Neural progenitor cell (in vitro differentiated cells): ENCODE data around the gene TRNT1. TPM values are rescaled to one million over a fixed set of nuclear protein-coding genes. Genes with fewer than 3 reads are reported as not detected.

Experiments used
- DNase-seq: peaks from one replicate; pipeline ENCODE4 v3.0.0-alpha.2; 2016; ENCODE audit warnings: low spot score
- H2AFZ ChIP-seq: fragments of 200-600 bp; sonication (generic); replicated peaks from 2 replicates; pipeline ENCODE4 v1.6.1; 2016; ENCODE audit warnings: antibody characterized with exemption
- H3F3A ChIP-seq: fragments of 200-600 bp; sonication (generic); 2 replicates; pipeline ENCODE4 v1.6.1; 2016; ENCODE audit warnings: antibody characterized with exemption, low read depth
- H3K27ac ChIP-seq: fragments of 200-600 bp; sonication (generic); 2 replicates; pipeline ENCODE4 v1.5.1; 2016; ENCODE audit warnings: mild to moderate bottlenecking
- H3K27me3 ChIP-seq: fragments of 200-600 bp; sonication (generic); 2 replicates; pipeline ENCODE4 v1.6.1; 2016; ENCODE audit warnings: mild to moderate bottlenecking, moderate library complexity
- H3K36me3 ChIP-seq: fragments of 200-600 bp; sonication (generic); 2 replicates; pipeline ENCODE4 v1.5.1; 2016
- H3K4me1 ChIP-seq: fragments of 200-600 bp; sonication (generic); 2 replicates; pipeline ENCODE4 v1.6.1; 2016; ENCODE audit warnings: mixed run types
- H3K4me2 ChIP-seq: fragments of 200-600 bp; sonication (generic); 2 replicates; pipeline ENCODE4 v1.6.1; 2016
- H3K4me3 ChIP-seq: fragments of 200-600 bp; sonication (generic); 2 replicates; pipeline ENCODE4 v1.5.1; 2016
- H3K79me2 ChIP-seq: fragments of 200-600 bp; sonication (generic); 2 replicates; pipeline ENCODE4 v1.6.1; 2016; ENCODE audit warnings: low read depth
- H3K9ac ChIP-seq: fragments of 200-600 bp; sonication (generic); 2 replicates; pipeline ENCODE4 v1.6.1; 2016
- H3K9me3 ChIP-seq: fragments of 200-600 bp; sonication (generic); 2 replicates; pipeline ENCODE4 v1.5.1; 2016; ENCODE audit warnings: low read depth
- H4K20me1 ChIP-seq: fragments of 200-600 bp; sonication (generic); 2 replicates; pipeline ENCODE4 v1.6.1; 2016; ENCODE audit warnings: low read depth
- H3K27ac Mint-ChIP-seq: 3 replicates; pipeline ENCODE4 v1.8.0; 2021; ENCODE audit warnings: mixed read lengths
- H3K27me3 Mint-ChIP-seq: 2 replicates; pipeline ENCODE4 v1.8.0; 2022; ENCODE audit warnings: low read depth, mild to moderate bottlenecking, inconsistent platforms, moderate library complexity, mixed read lengths; ENCODE audit not compliant: insufficient read depth
- H3K36me3 Mint-ChIP-seq: 3 replicates; pipeline ENCODE4 v1.8.0; 2021; ENCODE audit warnings: mixed read lengths
- H3K4me1 Mint-ChIP-seq: 3 replicates; pipeline ENCODE4 v1.8.0; 2021; ENCODE audit warnings: mixed read lengths
- H3K4me3 Mint-ChIP-seq: 3 replicates; pipeline ENCODE4 v1.8.0; 2021; ENCODE audit warnings: mild to moderate bottlenecking, moderate library complexity, mixed read lengths
- H3K9me3 Mint-ChIP-seq: 3 replicates; pipeline ENCODE4 v1.8.0; 2020; ENCODE audit warnings: mixed read lengths
- EZH2 ChIP-seq: fragments of 200-600 bp; sonication (generic); IDR thresholded peaks from 2 replicates; pipeline ENCODE4 v1.6.1; 2017; ENCODE audit warnings: antibody characterized with exemption, mild to moderate bottlenecking, moderate library complexity
- EZH2phosphoT487 ChIP-seq: fragments of 200-600 bp; sonication (generic); IDR thresholded peaks from 2 replicates; pipeline ENCODE4 v1.6.1; 2017; ENCODE audit warnings: antibody characterized with exemption
- total RNA-seq: library from RNA; depleted of rRNA; stranded (reverse); fragments of >200 nt; gene quantifications from 2 replicates; pipeline ENCODE4 v1.2.3, GENCODE V29; 2015; ENCODE audit warnings: low replicate concordance
- TF ChIP-seq, protein P1 (sequence below): fragments of 200-600 bp; sonication (generic); IDR thresholded peaks from 2 replicates; pipeline ENCODE4 v1.5.1; 2017; ENCODE audit warnings: antibody characterized with exemption, mild to moderate bottlenecking

TRNT1 gene
- total RNA-seq, 1 donor from 2014 or later: 38.8 TPM

DNA sequence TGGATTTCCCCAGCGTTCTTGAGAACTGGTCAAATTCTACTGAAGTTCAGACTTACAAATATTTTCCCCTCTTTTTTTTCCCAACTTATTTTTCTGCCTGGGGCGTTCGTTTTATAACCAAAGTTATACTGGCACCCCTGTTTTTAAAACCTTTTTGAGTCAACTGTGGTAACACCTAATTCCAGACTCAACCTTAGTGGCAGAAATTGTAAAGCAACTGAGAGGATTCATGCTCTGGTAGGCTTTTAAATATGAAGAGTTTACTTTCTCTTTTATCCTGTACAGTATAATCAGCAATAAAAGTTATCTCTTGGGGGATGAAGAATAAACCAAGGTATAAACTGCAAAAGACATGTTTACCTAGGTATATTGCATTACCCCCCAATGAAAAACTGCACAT lies 18.9 kb upstream of the TRNT1 start:
- no peaks in the 10 kb centered on the region for H3K36me3 ChIP-seq
- no peak for DNase-seq
- no peaks in the 10 kb centered on the region for H3K9me3 ChIP-seq
- Mint-ChIP-seq H3K36me3 (no peaks in the 10 kb centered on the region), H3K4me3 (no peak overlapping the region), H3K27ac (no peak overlapping the region), H3K4me1 (peaks cover 5% of the 10 kb centered on the region), H3K9me3 (no peaks in the 10 kb centered on the region), H3K27me3 (no peaks in the 10 kb centered on the region)
- no peaks in the 10 kb centered on the region for H3K27me3 ChIP-seq
- H3K27ac ChIP-seq: no peak overlapping the region
- H3K4me2 ChIP-seq: no peak overlapping the region
- H3K4me3 ChIP-seq: no peak overlapping the region
- no peaks in the 10 kb centered on the region for H4K20me1 ChIP-seq
- H3F3A ChIP-seq: peaks cover 3% of the 10 kb centered on the region
- H3K79me2 ChIP-seq: no peaks in the 10 kb centered on the region
- peaks cover 8% of the 10 kb centered on the region for H3K4me1 ChIP-seq
- no peak overlapping the region for H2AFZ ChIP-seq
- TF ChIP-seq EZH2 (no peak), EZH2phosphoT487 (no peak)
- TF ChIP-seq, protein P1, sequence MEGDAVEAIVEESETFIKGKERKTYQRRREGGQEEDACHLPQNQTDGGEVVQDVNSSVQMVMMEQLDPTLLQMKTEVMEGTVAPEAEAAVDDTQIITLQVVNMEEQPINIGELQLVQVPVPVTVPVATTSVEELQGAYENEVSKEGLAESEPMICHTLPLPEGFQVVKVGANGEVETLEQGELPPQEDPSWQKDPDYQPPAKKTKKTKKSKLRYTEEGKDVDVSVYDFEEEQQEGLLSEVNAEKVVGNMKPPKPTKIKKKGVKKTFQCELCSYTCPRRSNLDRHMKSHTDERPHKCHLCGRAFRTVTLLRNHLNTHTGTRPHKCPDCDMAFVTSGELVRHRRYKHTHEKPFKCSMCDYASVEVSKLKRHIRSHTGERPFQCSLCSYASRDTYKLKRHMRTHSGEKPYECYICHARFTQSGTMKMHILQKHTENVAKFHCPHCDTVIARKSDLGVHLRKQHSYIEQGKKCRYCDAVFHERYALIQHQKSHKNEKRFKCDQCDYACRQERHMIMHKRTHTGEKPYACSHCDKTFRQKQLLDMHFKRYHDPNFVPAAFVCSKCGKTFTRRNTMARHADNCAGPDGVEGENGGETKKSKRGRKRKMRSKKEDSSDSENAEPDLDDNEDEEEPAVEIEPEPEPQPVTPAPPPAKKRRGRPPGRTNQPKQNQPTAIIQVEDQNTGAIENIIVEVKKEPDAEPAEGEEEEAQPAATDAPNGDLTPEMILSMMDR: no peak
- H3K9ac ChIP-seq: no peak overlapping the region

DNA sequence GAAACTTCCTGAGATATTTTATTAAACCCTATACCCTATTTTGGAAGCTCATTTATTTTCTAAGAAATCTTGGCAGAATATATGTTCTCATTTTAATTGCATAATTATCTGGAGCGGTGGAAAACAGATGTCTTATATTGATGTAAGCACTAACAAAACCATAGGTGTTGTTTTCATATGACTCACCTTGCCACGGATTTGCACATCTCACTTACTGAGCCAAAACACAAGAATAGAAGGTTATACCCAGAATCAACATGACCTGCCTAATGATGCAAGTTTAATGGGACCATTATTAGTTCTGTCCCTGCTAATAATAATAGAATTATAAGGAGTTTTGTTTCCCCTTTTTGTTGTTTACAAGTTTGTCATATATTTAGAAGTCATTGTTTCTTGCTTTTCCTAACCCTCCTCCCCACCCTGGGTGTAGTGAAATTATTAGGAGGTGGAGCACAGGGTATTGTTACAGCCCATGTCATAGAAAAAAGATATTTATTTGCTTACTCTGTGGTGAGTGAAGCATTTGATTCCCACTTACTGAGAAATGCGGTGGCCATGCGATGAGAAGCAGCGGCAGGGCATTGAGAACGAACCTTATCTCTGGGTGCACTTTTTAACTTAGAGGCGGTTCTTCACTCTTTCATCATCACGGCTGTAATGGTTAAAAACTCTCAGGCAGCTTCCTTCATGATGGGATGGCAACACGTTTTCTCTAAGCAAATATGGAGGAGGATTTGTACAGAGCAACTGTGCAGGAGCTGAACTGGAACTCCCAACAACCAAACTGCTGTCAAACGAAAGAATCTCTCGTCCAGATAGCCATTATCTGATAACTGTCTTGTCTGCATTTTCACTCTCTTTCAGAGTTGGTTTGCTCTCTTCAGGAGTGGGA lies 17.1 kb upstream of the TRNT1 start:
- H3K79me2 ChIP-seq: no peaks in the 10 kb centered on the region
- H3K9ac ChIP-seq: no peak overlapping the region
- no peaks in the 10 kb centered on the region for H4K20me1 ChIP-seq
- no peak overlapping the region for H3K4me2 ChIP-seq
- Mint-ChIP-seq H3K4me1 (peaks cover 5% of the 10 kb centered on the region), H3K4me3 (no peak overlapping the region), H3K9me3 (no peaks in the 10 kb centered on the region), H3K27me3 (peaks cover 4% of the 10 kb centered on the region), H3K27ac (no peak overlapping the region), H3K36me3 (no peaks in the 10 kb centered on the region)
- no peak for DNase-seq
- no peaks in the 10 kb centered on the region for H3K27me3 ChIP-seq
- TF ChIP-seq EZH2: no peak
- no peak for TF ChIP-seq EZH2phosphoT487
- TF ChIP-seq, protein P1: no peak
- peak overlapping the region; percentile 90 for H2AFZ ChIP-seq
- peaks cover 3% of the 10 kb centered on the region for H3F3A ChIP-seq
- H3K4me3 ChIP-seq: no peak overlapping the region
- no peaks in the 10 kb centered on the region for H3K36me3 ChIP-seq
- H3K9me3 ChIP-seq: no peaks in the 10 kb centered on the region
- H3K27ac ChIP-seq: no peak overlapping the region
- H3K4me1 ChIP-seq: peaks cover 8% of the 10 kb centered on the region

- Histone ChIP-seq H3K79me2 (no peaks in the 10 kb centered on the region), H3K9me3 (no peaks in the 10 kb centered on the region), H3K36me3 (no peaks in the 10 kb centered on the region), H3K4me3 (no peak within 1 kb of the TSS), H3F3A (peaks cover 3% of the 10 kb centered on the region), H3K27me3 (no peaks in the 10 kb centered on the region), H3K9ac (no peak within 1 kb of the TSS), H4K20me1 (no peaks in the 10 kb centered on the region), H3K4me1 (peaks cover 8% of the 10 kb centered on the region), H3K4me2 (no peak within 1 kb of the TSS), H2AFZ (peak within 1 kb of the TSS; percentile 90), H3K27ac (no peak within 1 kb of the TSS)
- Mint-ChIP-seq H3K36me3 (no peaks in the 10 kb centered on the region), H3K9me3 (no peaks in the 10 kb centered on the region), H3K4me1 (peaks cover 5% of the 10 kb centered on the region), H3K27me3 (peaks cover 4% of the 10 kb centered on the region), H3K4me3 (no peak within 1 kb of the TSS), H3K27ac (no peak within 1 kb of the TSS)
- peak; percentile 18 for DNase-seq
- TF ChIP-seq EZH2 (no peak), EZH2phosphoT487 (no peak)
- TF ChIP-seq, protein P1: no peak
Observed at GRCh38 chr3:3110299-3110630, 16.5 kb upstream of the TRNT1 start, which contains the start of gene IL5RA. Gene IL5RA (minus strand): TSS chr3:3110374. CDS start chr3:3104984, 5,390 bp downstream.
